T-helper 22 cell (primary cell): ENCODE measurements around the gene SERPINE2.
"Not testable (repeated sequence)": the region's sequence is repeated elsewhere in the genome, so short reads cannot be mapped to it uniquely, and the experiment has no call there.

Source experiments
- DNase-seq: peaks from one replicate; pipeline ENCODE4 v3.0.0-alpha.2; 2020; ENCODE audit warnings: low read depth

The SERPINE2 gene

GRCh38 chr2:224014336-224014735 lies 24.8 kb downstream of the SERPINE2 start:
- DNase-seq = no peak

- no peak for DNase-seq
Observed at GRCh38 chr2:224011837-224012236, 27.2 kb downstream of the SERPINE2 start.

GRCh38 chr2:224009605-224010315 lies 29.3 kb downstream of the SERPINE2 start:
- DNase-seq = no peak

- DNase-seq = no peak
Observed at GRCh38 chr2:224008702-224009261, 30.3 kb downstream of the SERPINE2 start.

- no peak for DNase-seq
Observed at GRCh38 chr2:224004105-224004695, 34.9 kb downstream of the SERPINE2 start.

- DNase-seq = not testable (repeated sequence)
Observed at GRCh38 chr2:224000662-224001061, 38.4 kb downstream of the SERPINE2 start.

- no peak for DNase-seq
Observed at GRCh38 chr2:223999862-224000261, 39.2 kb downstream of the SERPINE2 start.

GRCh38 chr2:223998948-223999347 lies 40.1 kb downstream of the SERPINE2 start:
- DNase-seq = no peak

- DNase-seq = no peak
Observed at GRCh38 chr2:223997938-223998337, 41.1 kb downstream of the SERPINE2 start.

GRCh38 chr2:223996391-223996790 lies 42.7 kb downstream of the SERPINE2 start:
- DNase-seq = no peak

GRCh38 chr2:223995569-223995968 lies 43.5 kb downstream of the SERPINE2 start:
- no peak for DNase-seq

- DNase-seq = no peak
Observed at GRCh38 chr2:223994562-223995162, 44.4 kb downstream of the SERPINE2 start.

- peak; percentile 11 for DNase-seq
Observed at GRCh38 chr2:223993634-223994232, 45.4 kb downstream of the SERPINE2 start.

GRCh38 chr2:223991611-223992010 lies 47.5 kb downstream of the SERPINE2 start:
- no peak for DNase-seq

GRCh38 chr2:223989856-223990232 lies 49.2 kb downstream of the SERPINE2 start:
- no peak for DNase-seq

GRCh38 chr2:223989206-223989855 lies 49.8 kb downstream of the SERPINE2 start:
- no peak for DNase-seq

- no peak for DNase-seq
Observed at GRCh38 chr2:223981241-223981640, 57.8 kb downstream of the SERPINE2 start.

- DNase-seq = no peak
Observed at GRCh38 chr2:223980803-223981202, 58.3 kb downstream of the SERPINE2 start.

GRCh38 chr2:223980397-223980735 lies 58.7 kb downstream of the SERPINE2 start:
- DNase-seq = no peak

- no peak for DNase-seq
Observed at GRCh38 chr2:223979730-223980396, 59.2 kb downstream of the SERPINE2 start.

GRCh38 chr2:223978451-223978850 lies 60.6 kb downstream of the SERPINE2 start:
- no peak for DNase-seq
